ENCODE data around the gene HMGN1. TPM values are rescaled to one million over a fixed set of nuclear protein-coding genes. Genes with fewer than 3 reads are reported as not detected.

HMGN1 gene
- total RNA-seq, 1 donor from 2014 or later = 198 TPM

DNA sequence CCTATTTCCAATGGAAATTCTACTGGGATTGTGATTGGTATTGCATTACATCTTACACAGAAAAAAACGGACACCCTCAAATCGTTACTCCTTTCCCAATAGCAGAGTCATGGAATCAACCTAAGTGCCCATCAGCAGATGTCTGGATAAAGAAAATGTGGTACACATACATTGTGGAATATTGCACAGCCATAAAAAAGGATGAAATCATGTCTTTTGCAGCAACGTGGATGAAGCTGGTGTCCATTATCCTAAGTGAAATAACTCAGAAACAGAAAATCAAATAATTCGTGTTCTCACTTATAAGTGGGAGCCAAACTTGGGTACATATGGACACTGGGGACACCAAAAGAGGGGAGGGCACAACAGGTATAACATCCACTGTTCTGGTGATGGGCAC lies 14.3 kb downstream of the HMGN1 start:
- no peak for DNase-seq (ENCODE audit: low spot score)

- no peak for DNase-seq (ENCODE audit: low spot score)
Observed at GRCh38 chr21:39332175-39332574, 16.7 kb downstream of the HMGN1 start.

- no peak for DNase-seq (ENCODE audit: low spot score)
Observed at GRCh38 chr21:39330001-39330400, 18.9 kb downstream of the HMGN1 start.

DNA sequence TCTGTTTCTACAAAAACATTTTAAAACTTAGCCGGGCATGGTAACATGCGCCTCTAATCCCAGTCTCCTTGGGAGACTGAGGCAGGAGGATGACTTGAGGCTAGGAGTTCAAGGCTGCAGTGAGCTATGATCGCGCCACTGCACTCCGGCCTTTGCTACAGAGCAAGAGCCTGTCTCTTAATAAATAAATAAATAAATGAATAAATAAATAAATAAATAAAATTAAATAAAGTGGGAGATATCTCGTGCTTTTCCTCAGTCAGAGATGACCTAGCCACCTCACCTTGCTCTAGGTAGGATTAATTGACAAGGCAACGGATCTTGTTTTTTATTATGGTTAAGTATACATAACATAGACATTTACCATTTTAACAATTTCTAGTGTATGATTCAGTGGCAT lies 21.2 kb downstream of the HMGN1 start:
- DNase-seq (ENCODE audit: low spot score) = no peak

- DNase-seq (ENCODE audit: low spot score) = no peak
Observed at GRCh38 chr21:39326607-39327307, 22.1 kb downstream of the HMGN1 start.

DNA sequence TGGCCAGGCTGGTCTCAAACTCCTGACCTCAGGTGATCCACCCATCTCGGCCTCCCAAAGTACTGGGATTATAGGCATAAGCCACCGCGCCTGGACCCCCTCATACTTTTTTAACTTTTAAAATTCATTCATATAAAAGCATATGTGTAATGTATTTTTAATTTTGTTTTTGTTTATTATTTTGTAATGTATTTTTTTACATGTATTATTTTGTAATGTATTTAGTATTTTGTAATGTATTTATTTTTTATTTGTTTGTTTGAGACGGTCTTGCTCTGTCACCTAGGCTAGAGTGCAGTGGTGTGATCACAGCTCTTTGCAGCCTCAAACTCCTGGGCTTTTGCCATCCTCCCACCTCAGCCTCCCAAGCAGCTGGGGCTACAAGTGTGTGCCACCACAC lies 23.4 kb downstream of the HMGN1 start:
- no peak for DNase-seq (ENCODE audit: low spot score)

DNA sequence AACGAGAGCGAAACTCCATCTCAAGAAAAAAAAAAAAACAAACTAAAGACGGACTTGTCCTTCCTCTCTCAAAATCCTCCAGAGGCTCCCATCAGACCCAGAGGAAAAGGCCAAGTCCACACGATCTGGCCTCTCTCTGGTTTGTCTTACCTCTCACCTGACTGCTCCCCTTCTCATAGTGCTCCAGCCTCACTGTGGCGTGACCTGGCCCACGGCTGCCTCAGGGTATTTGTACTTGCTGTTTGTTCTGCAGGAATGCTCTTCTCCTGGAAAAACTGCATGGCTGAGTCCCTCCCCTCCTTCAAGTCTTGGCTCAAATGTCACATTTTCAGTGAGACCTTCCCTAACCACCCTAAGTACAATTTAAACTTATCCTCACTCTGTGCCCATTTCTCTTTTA lies 27.5 kb downstream of the HMGN1 start:
- no peak for DNase-seq (ENCODE audit: low spot score)

DNA sequence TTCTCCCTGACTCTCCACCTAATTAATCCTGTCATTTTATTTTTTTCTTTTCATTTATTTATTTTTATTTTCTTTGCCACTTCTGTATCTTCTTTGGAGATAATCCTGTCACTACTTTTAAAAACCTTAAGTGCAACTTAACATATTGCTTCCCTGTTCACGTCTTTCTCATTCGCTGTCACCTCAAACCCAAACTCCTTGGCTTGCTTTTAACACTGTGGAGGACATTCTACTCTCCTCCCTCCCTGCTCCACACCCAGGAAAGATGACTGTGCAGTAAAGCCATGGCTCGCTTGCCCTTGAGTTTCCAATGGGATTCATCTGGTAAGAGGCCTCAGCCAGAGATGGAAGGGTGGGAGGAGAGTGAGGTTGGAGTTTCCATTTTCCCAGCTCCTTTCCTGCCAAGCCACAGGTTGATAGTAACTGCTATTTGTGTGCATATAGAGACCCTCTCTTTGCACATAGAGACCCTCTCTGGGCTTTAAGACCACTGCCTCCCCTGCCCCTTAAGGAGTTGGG lies 29.0 kb downstream of the HMGN1 start:
- DNase-seq (ENCODE audit: low spot score) = peak; percentile 23

- DNase-seq (ENCODE audit: low spot score) = peak; percentile 42
Observed at GRCh38 chr21:39319251-39319756, 29.6 kb downstream of the HMGN1 start.

DNA sequence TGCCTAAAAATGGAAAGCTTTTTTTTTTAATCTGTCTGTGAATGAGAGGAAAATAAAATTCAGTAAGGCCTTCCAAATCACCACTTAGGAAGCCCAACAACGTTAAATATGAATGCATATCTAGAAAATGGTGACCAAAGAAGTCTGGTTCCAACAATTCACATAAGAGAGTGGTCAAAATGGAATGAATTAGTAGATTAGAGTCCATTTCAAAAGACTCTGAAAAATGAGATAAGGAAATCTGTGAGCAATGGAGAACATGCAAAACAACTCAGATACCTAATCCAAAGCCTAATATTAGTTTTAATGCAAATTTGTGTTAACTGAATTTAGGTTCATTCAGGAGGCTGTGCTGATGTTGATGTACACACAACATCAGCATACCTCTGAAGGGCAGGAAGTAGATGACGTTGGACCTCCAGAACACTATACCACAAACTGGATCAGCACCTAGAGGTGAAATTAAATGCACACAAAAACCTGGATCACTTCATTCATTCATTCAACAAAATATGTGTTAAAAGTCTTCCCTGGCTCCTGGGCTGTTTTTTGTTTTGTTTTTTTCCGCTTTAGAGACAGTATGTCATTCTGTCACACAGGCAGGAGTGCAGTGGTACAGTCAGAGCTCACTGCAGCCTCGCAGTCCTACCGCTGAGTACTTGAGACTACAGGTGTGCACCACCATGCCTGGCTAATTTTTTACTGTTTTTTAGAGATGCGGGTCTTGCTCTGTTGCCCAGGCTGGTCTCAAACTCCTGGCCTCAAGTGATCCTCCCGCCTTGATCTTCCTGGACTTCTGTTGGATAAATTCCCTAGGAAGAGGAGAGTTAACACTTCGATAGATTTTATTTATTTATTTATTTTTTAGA lies 30.6 kb downstream of the HMGN1 start:
- DNase-seq (ENCODE audit: low spot score) = no peak

DNA sequence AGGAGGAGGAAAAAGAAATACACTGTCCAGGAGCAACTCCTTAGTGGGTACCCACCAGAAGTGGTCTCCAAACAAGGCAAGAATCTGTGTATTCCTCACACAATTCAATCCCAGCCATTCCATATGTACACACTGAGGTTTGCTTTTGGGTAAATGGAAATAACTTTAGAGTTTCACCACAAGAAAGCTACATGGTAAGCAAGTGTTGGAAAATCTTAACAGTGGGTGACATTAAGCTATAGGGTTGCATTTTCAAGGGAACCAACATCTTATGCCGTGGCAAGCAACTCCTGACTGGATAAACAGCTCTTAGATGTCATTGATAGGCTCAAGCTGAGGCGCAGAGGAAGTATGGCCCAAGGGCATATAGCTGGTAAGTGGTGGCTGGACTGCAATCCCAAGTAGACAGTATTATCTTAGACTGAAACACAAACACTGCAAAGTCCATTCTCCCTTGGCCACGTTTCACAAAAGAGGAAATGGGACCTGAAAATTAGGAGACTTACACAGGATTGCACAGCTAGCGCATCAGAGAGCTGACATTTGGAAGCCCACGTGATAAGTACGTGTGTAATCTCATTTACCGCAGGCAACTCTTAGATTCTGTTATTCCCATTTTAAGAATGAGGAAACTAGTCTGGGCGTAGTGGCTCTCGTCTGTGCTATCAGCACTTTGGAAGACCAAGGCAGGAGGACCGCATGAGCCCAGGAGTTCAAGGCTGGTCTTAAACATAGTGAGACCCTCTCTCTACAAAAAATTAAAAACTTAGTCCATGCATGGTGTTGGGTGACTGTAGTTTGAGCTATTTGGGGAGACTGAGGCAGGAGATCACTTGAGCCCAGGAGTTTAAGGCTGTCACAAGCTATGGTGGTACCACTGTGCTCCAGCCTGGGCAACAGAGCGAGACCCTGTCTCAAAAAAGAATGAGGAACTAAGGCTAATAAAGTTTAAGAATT lies 31.5 kb downstream of the HMGN1 start:
- DNase-seq (ENCODE audit: low spot score) = peak; percentile 23

DNA sequence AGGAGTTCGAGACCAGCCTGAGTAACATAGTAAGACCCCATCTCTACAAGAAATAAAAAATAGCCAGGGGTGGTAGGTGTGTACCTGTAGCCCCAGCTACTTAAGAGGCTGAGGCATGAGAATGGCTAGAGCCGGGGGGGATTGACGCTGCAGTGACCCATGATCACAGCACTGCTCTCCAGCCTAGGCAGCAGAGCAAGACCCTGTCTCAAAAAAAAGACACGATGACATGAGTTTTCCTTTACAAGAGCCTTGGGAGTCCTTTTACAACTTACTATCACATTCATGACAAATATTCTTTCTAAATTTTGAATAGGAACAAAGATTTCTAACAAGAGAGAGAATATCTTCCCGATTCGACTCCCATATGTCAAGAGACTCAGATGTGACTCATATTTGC lies 32.2 kb downstream of the HMGN1 start:
- DNase-seq (ENCODE audit: low spot score) = no peak

DNA sequence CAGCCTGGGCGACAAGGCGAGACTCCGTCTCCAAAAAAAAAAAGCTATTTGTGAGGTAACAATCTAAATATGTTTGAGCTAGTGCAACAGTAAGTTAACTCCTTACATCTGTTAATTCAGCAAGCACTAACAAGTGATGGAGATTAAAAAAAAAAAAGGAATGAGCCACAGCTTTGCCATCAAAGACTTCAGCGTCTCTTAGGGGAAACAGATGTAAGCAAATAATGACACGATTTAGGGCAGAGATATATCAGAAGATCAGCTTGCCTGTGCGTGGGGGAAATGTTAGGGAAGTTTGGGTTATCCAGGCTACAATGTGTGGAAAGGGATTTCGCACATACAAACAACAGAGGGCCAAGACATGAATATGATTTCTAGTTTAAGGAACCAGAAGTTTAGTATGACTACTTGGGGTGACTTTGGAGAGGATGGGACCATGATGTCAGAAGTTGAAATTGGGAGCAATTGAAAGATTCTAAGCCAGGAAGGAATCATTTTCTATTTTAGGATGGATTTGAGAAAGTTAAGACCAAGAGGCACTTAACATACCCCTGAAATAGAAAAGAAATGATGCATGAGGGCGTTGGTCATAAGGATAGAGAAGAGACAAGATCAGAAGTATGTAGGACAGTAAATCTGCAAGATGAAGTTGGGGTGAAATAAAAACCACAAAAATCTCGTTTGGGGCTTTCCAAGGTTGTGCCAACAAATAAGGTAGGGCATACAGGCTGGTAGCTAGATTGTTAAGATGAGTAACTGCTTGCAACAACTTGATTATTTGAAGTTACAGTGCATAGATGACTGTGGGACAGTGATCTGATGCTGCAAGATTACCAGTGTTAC lies 33.1 kb downstream of the HMGN1 start:
- no peak for DNase-seq (ENCODE audit: low spot score)

DNA sequence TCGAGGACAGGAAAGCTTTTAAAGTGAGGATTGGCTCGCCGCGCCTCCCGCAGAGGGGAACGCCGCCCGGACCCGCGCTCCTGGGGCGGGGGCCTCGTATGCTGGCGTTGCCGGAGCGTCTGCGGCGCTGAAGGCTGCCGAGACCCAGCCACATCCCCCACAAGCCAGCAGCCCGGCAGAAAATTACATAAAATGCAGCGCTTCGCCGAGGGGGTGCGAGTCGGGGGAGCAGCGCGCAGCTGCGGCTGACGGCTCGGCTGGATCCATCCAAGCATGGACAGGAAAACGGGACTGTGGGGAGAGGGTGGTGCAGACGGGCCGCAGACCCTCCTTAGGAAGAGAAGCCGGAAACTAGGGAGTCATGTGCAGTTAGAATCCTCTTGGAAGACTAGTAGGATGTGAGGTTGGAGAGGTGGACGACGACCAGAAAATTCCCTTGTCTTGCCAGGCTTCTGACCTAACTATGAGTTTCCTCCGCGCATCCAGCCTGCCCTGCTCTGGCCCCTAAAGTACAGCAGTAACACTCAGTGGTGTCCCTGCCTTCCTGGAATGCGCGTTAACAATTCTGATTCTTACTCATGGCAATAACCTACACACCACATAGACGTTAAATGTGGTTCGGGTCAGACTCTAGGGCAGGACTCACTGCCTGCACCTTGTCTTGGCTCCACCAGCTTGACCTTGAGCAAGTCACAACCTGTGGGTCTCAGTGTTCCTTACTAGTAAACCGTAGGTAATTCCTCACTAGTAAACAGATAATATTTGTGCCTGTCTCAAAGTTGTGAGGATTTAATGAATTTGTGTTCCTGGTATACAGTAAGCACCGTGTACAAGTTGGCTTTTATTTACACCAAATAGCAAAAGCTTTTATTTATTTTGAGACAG lies 34.5 kb downstream of the HMGN1 start:
- peak; percentile 72 for DNase-seq (ENCODE audit: low spot score)

GRCh38 chr21:39313571-39314142 lies 35.2 kb downstream of the HMGN1 start, which contains the start of gene BRWD1:
BRWD1 (minus strand) TSS chr21:39313632; CDS start chr21:39313491, 141 bp downstream.
- peak; percentile 87 for DNase-seq (ENCODE audit: low spot score)

DNA sequence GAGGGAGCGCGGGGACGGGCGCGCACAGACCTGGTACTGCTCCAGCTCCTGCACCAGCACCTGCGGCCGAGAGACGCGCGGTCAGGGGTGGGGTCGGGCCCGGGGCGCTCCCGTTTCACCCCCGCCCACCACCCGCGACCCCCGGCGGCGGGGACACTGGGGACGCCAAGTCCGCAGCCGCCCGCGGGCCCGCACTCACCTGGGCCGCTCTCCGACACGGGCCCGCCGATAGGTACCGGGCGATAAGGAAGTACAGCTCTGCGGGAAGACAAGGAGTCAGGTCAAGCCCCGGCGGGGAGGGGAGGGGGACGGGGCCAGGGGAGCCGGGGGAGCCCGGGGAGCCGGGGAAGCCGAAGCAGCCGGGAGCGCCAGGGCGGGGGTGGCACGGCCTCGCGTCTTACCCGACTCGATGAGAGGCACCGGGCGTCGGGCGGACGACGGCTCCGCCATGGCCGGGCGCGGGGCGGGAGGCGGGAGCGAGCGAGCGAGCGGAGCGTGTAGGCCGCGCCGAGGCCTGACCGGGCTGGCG lies 35.8 kb downstream of the HMGN1 start:
- no peak for DNase-seq (ENCODE audit: low spot score)

DNA sequence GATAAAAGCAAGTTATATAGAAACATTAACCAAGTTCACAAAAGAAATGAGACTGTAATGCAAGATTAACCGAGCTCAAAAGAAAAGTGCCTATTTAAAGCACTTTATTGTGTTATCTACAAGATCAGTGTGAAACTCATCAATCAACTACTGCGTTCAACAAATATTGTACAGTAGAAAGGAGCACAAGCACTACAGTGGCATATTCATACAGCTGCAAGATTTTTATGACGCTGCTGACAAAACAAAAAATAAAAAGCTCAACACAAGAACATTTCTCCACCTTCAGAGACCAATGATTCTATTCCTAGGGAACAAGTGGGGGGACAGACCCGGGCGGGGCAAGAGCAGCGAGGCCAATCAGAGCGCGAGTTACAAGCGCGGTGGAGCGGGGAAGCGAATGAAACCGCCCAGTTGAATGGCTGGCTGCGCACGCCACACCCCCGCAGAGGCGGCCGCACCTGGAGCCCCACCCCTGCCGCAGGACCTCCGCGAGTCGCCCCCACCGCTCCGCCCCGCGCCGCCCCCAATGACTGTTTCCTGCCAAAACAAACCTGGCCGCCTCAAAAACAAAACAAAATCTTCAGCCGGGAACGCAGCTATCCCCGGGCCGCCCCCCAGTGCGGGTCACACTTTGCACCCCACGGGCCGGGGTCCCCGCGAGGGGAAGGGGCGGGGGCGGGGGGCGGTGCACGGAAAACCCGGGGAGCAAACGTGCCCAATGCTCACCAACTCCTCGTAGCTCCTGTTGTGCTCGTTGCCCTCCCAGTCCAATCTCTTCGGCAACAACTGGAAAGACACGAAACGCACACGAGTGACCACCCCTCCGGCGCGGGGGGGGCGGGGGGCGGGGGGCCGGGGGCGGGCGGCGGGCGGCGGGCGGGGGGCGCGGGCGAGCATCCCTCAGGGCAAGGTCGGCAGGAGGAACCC lies 36.5 kb downstream of the HMGN1 start:
- peak; percentile 93 for DNase-seq (ENCODE audit: low spot score)

GRCh38 chr21:39311164-39311563 lies 37.7 kb downstream of the HMGN1 start:
- DNase-seq (ENCODE audit: low spot score) = no peak
